ENCODE measurements around the gene SOD2. TPM values are rescaled to one million over a fixed set of nuclear protein-coding genes. Genes with fewer than 3 reads are reported as not detected.

Gene SOD2
- total and polyA plus RNA-seq, 9 of the 15 experiments (the other 6 are each of a cell fraction or from before 2014, with no cell fraction given), result 39.8 to 140 (median 95.8) TPM

GRCh38 chr6:159726918-159727716 lies 34.1 kb upstream of the SOD2 start, which contains the start of gene WTAP (continued):
- TF ChIP-seq ZNF740 (CRISPR knock-in tag; IDR thresholded peaks at IDR 0.05) (0 out of 2 replicates have a peak, but pooled peaks have one; percentile 11), ZNF740 (tag; IDR thresholded peaks at IDR 0.05) (no peak), ZNF197 (CRISPR knock-in tag; IDR thresholded peaks at IDR 0.05; ENCODE audit: low read depth) (peak; percentile 35), TBP (optimal IDR thresholded peaks at IDR 0.05; ENCODE audit: low read depth, low read length) (peak; percentile 85), ZFP36 (IDR thresholded peaks at IDR 0.05; ENCODE audit: low read depth, low read length, partially characterized antibody) (no peak), ZFPM2 (CRISPR knock-in tag; IDR thresholded peaks at IDR 0.05) (0 out of 2 replicates have a peak, but pooled peaks have one; percentile 5), SETDB1 (IDR thresholded peaks at IDR 0.05; ENCODE audit: low read length) (no peak), NR4A1 (CRISPR knock-in tag; IDR thresholded peaks at IDR 0.05) (peak; percentile 49; the same call in 1 of the 2 replicates), NR4A1 (tag; IDR thresholded peaks at IDR 0.05) (peak; percentile 2), TCF7 (IDR thresholded peaks at IDR 0.05; ENCODE audit: borderline replicate concordance) (peak; percentile 67), POLR2A (conservative IDR thresholded peaks at IDR 0.05) (peak; percentile 100), KLF16 (IDR thresholded peaks at IDR 0.05) (peak; percentile 26; the same call in 1 of the 2 replicates), NFRKB (IDR thresholded peaks at IDR 0.05; ENCODE audit: low read depth) (peak; percentile 98), KHSRP (IDR thresholded peaks at IDR 0.05) (no peak), RFX5 (IDR thresholded peaks at IDR 0.05; ENCODE audit: low read depth, low read length) (no peak), MCM5 (IDR thresholded peaks at IDR 0.05; ENCODE audit: low read depth) (no peak), PRPF4 (IDR thresholded peaks at IDR 0.05; ENCODE audit: insufficient read depth, low read depth, low read length, poor library complexity, severe bottlenecking) (peak; percentile 68), ZNF639 (CRISPR knock-in tag; conservative IDR thresholded peaks at IDR 0.05 in 1 of 2, IDR thresholded peaks at IDR 0.05 in 1 of 2) (peak in 1 of 2 experiments; percentile 97; a peak in 2 of 4 replicates), ZNF239 (CRISPR knock-in tag; IDR thresholded peaks at IDR 0.05) (peak; percentile 22; the same call in 1 of the 2 replicates), ZBTB2 (IDR thresholded peaks at IDR 0.05) (peak; percentile 94)
- TF ChIP-seq, protein P1, sequence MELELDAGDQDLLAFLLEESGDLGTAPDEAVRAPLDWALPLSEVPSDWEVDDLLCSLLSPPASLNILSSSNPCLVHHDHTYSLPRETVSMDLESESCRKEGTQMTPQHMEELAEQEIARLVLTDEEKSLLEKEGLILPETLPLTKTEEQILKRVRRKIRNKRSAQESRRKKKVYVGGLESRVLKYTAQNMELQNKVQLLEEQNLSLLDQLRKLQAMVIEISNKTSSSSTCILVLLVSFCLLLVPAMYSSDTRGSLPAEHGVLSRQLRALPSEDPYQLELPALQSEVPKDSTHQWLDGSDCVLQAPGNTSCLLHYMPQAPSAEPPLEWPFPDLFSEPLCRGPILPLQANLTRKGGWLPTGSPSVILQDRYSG (tag; conservative IDR thresholded peaks at IDR 0.05; ENCODE audit: low read depth), result peak; percentile 88
- TF ChIP-seq, protein P2, sequence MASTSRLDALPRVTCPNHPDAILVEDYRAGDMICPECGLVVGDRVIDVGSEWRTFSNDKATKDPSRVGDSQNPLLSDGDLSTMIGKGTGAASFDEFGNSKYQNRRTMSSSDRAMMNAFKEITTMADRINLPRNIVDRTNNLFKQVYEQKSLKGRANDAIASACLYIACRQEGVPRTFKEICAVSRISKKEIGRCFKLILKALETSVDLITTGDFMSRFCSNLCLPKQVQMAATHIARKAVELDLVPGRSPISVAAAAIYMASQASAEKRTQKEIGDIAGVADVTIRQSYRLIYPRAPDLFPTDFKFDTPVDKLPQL (IDR thresholded peaks at IDR 0.05; ENCODE audit: extremely low read depth, insufficient read length), result peak; percentile 48
